Kidney epithelial cell (primary cell): Measurements from ENCODE around the gene PRKCD. TPM values are rescaled to one million over a fixed set of nuclear protein-coding genes. Genes with fewer than 3 reads are reported as not detected.

ENCODE experiments used
- DNase-seq: peaks from one replicate; pipeline ENCODE4 v3.0.0-alpha.2; 2010; ENCODE audit warnings: low read depth
- H3K27me3 ChIP-seq: 2 replicates; pipeline ENCODE4 v1.6.0; 2011; ENCODE audit warnings: low read length; ENCODE audit not compliant: control insufficient read depth, insufficient read depth
- H3K36me3 ChIP-seq: 2 replicates; pipeline ENCODE4 v1.5.1; 2011; ENCODE audit warnings: low read length; ENCODE audit not compliant: control insufficient read depth, insufficient read depth
- H3K4me3 ChIP-seq: 2 replicates; pipeline ENCODE4 v1.5.1; 2011; ENCODE audit warnings: low read depth, mild to moderate bottlenecking, control low read depth, low read length
- total RNA-seq: library from RNA; depleted of rRNA; stranded (reverse); fragments of >200 nt; gene quantifications from 2 replicates; pipeline ENCODE4 v1.2.3, GENCODE V29; 2015
- TF ChIP-seq, protein P1 (sequence below): IDR thresholded peaks from 2 replicates; pipeline ENCODE4 v1.5.1; 2011; ENCODE audit warnings: mild to moderate bottlenecking, moderate library complexity, low read length, control low read depth, inconsistent platforms; ENCODE audit not compliant: insufficient read depth, poor library complexity, severe bottlenecking

The PRKCD gene
- total RNA-seq, 1 donor from 2014 or later = 6.9 TPM

GRCh38 chr3:53126601-53127000, 34.4 kb upstream of the PRKCD start:
- H3K36me3 ChIP-seq = no peaks in the 10 kb centered on the region
- DNase-seq = no peak
- TF ChIP-seq, protein P1, sequence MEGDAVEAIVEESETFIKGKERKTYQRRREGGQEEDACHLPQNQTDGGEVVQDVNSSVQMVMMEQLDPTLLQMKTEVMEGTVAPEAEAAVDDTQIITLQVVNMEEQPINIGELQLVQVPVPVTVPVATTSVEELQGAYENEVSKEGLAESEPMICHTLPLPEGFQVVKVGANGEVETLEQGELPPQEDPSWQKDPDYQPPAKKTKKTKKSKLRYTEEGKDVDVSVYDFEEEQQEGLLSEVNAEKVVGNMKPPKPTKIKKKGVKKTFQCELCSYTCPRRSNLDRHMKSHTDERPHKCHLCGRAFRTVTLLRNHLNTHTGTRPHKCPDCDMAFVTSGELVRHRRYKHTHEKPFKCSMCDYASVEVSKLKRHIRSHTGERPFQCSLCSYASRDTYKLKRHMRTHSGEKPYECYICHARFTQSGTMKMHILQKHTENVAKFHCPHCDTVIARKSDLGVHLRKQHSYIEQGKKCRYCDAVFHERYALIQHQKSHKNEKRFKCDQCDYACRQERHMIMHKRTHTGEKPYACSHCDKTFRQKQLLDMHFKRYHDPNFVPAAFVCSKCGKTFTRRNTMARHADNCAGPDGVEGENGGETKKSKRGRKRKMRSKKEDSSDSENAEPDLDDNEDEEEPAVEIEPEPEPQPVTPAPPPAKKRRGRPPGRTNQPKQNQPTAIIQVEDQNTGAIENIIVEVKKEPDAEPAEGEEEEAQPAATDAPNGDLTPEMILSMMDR = no peak

GRCh38 chr3:53129344-53129743, 31.7 kb upstream of the PRKCD start:
- peak overlapping the region; percentile 94 for H3K4me3 ChIP-seq
- TF ChIP-seq, protein P1 = no peak

More at GRCh38 chr3:53126601-53127000, 34.4 kb upstream of the PRKCD start:
- H3K4me3 ChIP-seq = no peak overlapping the region
- no peaks in the 10 kb centered on the region for H3K27me3 ChIP-seq

GRCh38 chr3:53130179-53131061, 30.6 kb upstream of the PRKCD start, which contains the start of gene RFT1:
Gene RFT1, minus strand, starts transcription at chr3:53130435. Its CDS starts 35 bp downstream, at chr3:53130400.
- DNase-seq = peak; percentile 82
- no peaks in the 10 kb centered on the region for H3K36me3 ChIP-seq
- H3K27me3 ChIP-seq = no peaks in the 10 kb centered on the region
- peak within 1 kb of the TSS; percentile 94 for H3K4me3 ChIP-seq
- TF ChIP-seq, protein P1 = peak; percentile 10

More at GRCh38 chr3:53129344-53129743, 31.7 kb upstream of the PRKCD start:
- no peak for DNase-seq
- H3K27me3 ChIP-seq = no peaks in the 10 kb centered on the region
- no peaks in the 10 kb centered on the region for H3K36me3 ChIP-seq

DNA sequence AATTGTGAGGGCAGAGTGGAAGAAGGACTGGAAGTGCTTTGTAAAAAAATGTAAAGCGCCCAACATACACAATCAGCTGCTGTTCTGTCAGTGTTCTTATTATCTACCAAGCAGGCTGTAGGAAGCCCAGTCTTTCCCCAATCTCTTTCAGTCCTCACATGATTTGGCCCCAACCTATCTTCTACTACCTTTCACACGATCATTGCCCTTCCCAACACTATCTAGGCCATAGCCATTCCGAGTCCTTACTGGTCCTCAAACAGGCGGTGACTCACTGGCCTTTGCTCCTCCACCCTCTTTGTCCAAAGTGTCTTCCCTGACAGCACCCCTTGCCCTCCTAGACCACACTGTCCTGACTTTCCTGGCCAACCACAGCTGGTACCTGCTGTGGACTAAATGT, 29.9 kb upstream of the PRKCD start:
- no peaks in the 10 kb centered on the region for H3K27me3 ChIP-seq
- TF ChIP-seq, protein P1 = no peak
- no peaks in the 10 kb centered on the region for H3K36me3 ChIP-seq
- H3K4me3 ChIP-seq = no peak overlapping the region
- no peak for DNase-seq

- no peaks in the 10 kb centered on the region for H3K36me3 ChIP-seq
- H3K4me3 ChIP-seq = no peak overlapping the region
- no peaks in the 10 kb centered on the region for H3K27me3 ChIP-seq
- TF ChIP-seq, protein P1 = no peak
- no peak for DNase-seq
These were observed 28.7 kb upstream of the PRKCD start for GRCh38 chr3:53132347-53132746.
